ENCODE results near the gene IL1RN. TPM values are rescaled to one million over a fixed set of nuclear protein-coding genes. Genes with fewer than 3 reads are reported as not detected.

IL1RN gene
- total RNA-seq, 1 donor from 2014 or later, result 20.7 TPM

GRCh38 chr2:113104054-113104611 lies 23.3 kb upstream of the IL1RN start:
- no peak for DNase-seq

GRCh38 chr2:113105047-113105785 lies 22.2 kb upstream of the IL1RN start:
- DNase-seq, result no peak

GRCh38 chr2:113111121-113111520 lies 16.3 kb upstream of the IL1RN start:
- no peak for DNase-seq

GRCh38 chr2:113111823-113112287 lies 15.5 kb upstream of the IL1RN start:
- DNase-seq, result no peak

- no peak for DNase-seq
These were observed 15.0 kb upstream of the IL1RN start for GRCh38 chr2:113112441-113112840.

- no peak for DNase-seq
These were observed 14.5 kb upstream of the IL1RN start for GRCh38 chr2:113112871-113113270.

- DNase-seq, result no peak
These were observed 13.6 kb upstream of the IL1RN start for GRCh38 chr2:113113807-113114206.

GRCh38 chr2:113114224-113114945 lies 13.0 kb upstream of the IL1RN start:
- no peak for DNase-seq

- DNase-seq, result no peak
These were observed 12.4 kb upstream of the IL1RN start for GRCh38 chr2:113114996-113115395.

GRCh38 chr2:113116100-113116958 lies 11.1 kb upstream of the IL1RN start:
- DNase-seq, result no peak

GRCh38 chr2:113117541-113118262 lies 9.7 kb upstream of the IL1RN start:
- peak; percentile 51 for DNase-seq

GRCh38 chr2:113118263-113118657 lies 9.1 kb upstream of the IL1RN start:
- no peak for DNase-seq

- no peak for DNase-seq
These were observed 8.3 kb upstream of the IL1RN start for GRCh38 chr2:113119111-113119510.

GRCh38 chr2:113120861-113121260 lies 6.5 kb upstream of the IL1RN start:
- no peak for DNase-seq

- no peak for DNase-seq
These were observed 5.0 kb upstream of the IL1RN start for GRCh38 chr2:113122364-113122763.

GRCh38 chr2:113123726-113124125 lies 3.7 kb upstream of the IL1RN start:
- no peak for DNase-seq

- no peak for DNase-seq
These were observed 3.0 kb upstream of the IL1RN start for GRCh38 chr2:113124181-113124961.

- no peak for DNase-seq
These were observed 2.2 kb upstream of the IL1RN start for GRCh38 chr2:113124984-113125855.

GRCh38 chr2:113127646-113128570 lies 510 bp downstream of the IL1RN start:
- no peak for DNase-seq

All from skin of body (tissue), 2 donors.